GM23338 (cell line): ENCODE results near the gene SLC43A3. TPM values are rescaled to one million over a fixed set of nuclear protein-coding genes. Genes with fewer than 3 reads are reported as not detected.

Experiments used
- ATAC-seq: fragments of 200-7000 bp; cut with Tn5 transposase; 3 replicates; pipeline ENCODE4 v1.9.1; 2020
- DNase-seq: peaks from one replicate; pipeline ENCODE4 v3.0.0-alpha.2; 2015; ENCODE audit warnings: low spot score
- H2AFZ ChIP-seq: fragments of 200-600 bp; sonication (generic); 2 replicates; pipeline ENCODE4 v1.8.0; 2016; ENCODE audit warnings: antibody characterized with exemption, mild to moderate bottlenecking, moderate library complexity
- H3F3A ChIP-seq: fragments of 200-600 bp; sonication (generic); replicated peaks from 2 replicates; pipeline ENCODE4 v1.8.0; 2017; ENCODE audit warnings: antibody characterized with exemption, mixed run types, low read depth
- H3K27ac ChIP-seq: fragments of 200-600 bp; sonication (generic); 2 replicates; pipeline ENCODE4 v1.6.1; 2016; ENCODE audit warnings: low read depth
- H3K27me3 ChIP-seq: fragments of 200-600 bp; sonication (generic); 2 replicates; pipeline ENCODE4 v1.8.0; 2016; ENCODE audit warnings: mild to moderate bottlenecking, mixed run types, moderate library complexity; ENCODE audit not compliant: insufficient read depth
- H3K36me3 ChIP-seq: fragments of 200-600 bp; sonication (generic); 2 replicates; pipeline ENCODE4 v1.8.0; 2016; ENCODE audit warnings: mild to moderate bottlenecking; ENCODE audit not compliant: insufficient read depth
- H3K4me1 ChIP-seq: fragments of 200-600 bp; sonication (generic); 2 replicates; pipeline ENCODE4 v1.8.0; 2016; ENCODE audit warnings: mild to moderate bottlenecking, moderate library complexity; ENCODE audit not compliant: insufficient read depth
- H3K4me2 ChIP-seq: fragments of 200-600 bp; sonication (generic); 2 replicates; pipeline ENCODE4 v1.7.1; 2017; ENCODE audit warnings: mixed run types
- H3K4me3 ChIP-seq: fragments of 200-600 bp; sonication (generic); 2 replicates; pipeline ENCODE4 v1.6.1; 2016; ENCODE audit warnings: mixed run types
- H3K79me2 ChIP-seq: fragments of 200-600 bp; sonication (generic); replicated peaks from 2 replicates; pipeline ENCODE4 v1.8.0; 2017; ENCODE audit warnings: mild to moderate bottlenecking; ENCODE audit not compliant: insufficient read depth
- H3K9me2 ChIP-seq: fragments of 200-600 bp; sonication (generic); 2 replicates; pipeline ENCODE4 v1.8.0; 2017; ENCODE audit not compliant: insufficient read depth
- H4K20me1 ChIP-seq: fragments of 200-600 bp; sonication (generic); replicated peaks from 2 replicates; pipeline ENCODE4 v1.8.0; 2017; ENCODE audit warnings: mild to moderate bottlenecking; ENCODE audit not compliant: insufficient read depth
- H3K27ac Mint-ChIP-seq: 2 replicates; pipeline ENCODE4 v1.8.0; 2020; ENCODE audit warnings: inconsistent platforms, mild to moderate bottlenecking, moderate library complexity, mixed read lengths
- H3K27me3 Mint-ChIP-seq: 3 replicates; pipeline ENCODE4 v1.8.0; 2022; ENCODE audit warnings: low read depth, mild to moderate bottlenecking, moderate library complexity, mixed read lengths, inconsistent platforms; ENCODE audit not compliant: insufficient read depth, poor library complexity
- H3K36me3 Mint-ChIP-seq: 3 replicates; pipeline ENCODE4 v1.8.0; 2021; ENCODE audit warnings: low read depth, mild to moderate bottlenecking, inconsistent platforms, moderate library complexity, mixed read lengths
- H3K4me1 Mint-ChIP-seq: 3 replicates; pipeline ENCODE4 v1.8.0; 2020; ENCODE audit warnings: mild to moderate bottlenecking, inconsistent platforms, mixed read lengths
- H3K4me3 Mint-ChIP-seq: 3 replicates; pipeline ENCODE4 v1.8.0; 2021; ENCODE audit warnings: moderate library complexity, mild to moderate bottlenecking, inconsistent platforms, mixed read lengths
- H3K9me3 Mint-ChIP-seq: 3 replicates; pipeline ENCODE4 v1.8.0; 2020; ENCODE audit warnings: moderate library complexity, mild to moderate bottlenecking, inconsistent platforms, mixed read lengths
- CREB1 ChIP-seq: fragments of 250-450 bp; sonication (Bioruptor Pico); IDR thresholded peaks from 2 replicates; pipeline ENCODE4 v1.5.0; 2020; ENCODE audit warnings: low read depth, mild to moderate bottlenecking, moderate library complexity
- ETS1 ChIP-seq: IDR thresholded peaks from 2 replicates; pipeline ENCODE4 v1.6.1; 2016; ENCODE audit warnings: antibody characterized with exemption
- EZH2 ChIP-seq: fragments of 200-600 bp; sonication (generic); IDR thresholded peaks from one replicate; pipeline ENCODE4 v1.8.0; 2017; ENCODE audit warnings: antibody characterized with exemption, mild to moderate bottlenecking, low read depth; ENCODE audit not compliant: unreplicated experiment
- JUNB ChIP-seq: IDR thresholded peaks from one replicate; pipeline ENCODE4 v1.6.1; 2016; ENCODE audit warnings: antibody characterized with exemption; ENCODE audit not compliant: unreplicated experiment
- NANOG ChIP-seq: IDR thresholded peaks from 2 replicates; pipeline ENCODE4 v1.6.1; 2016; ENCODE audit warnings: antibody characterized with exemption, borderline replicate concordance
- POLR2AphosphoS5 ChIP-seq: IDR thresholded peaks from 2 replicates; pipeline ENCODE4 v1.6.1; 2016; ENCODE audit warnings: antibody characterized with exemption, low read depth
- ZNF114 ChIP-seq: fragments of 250-450 bp; sonication (Bioruptor Pico); IDR thresholded peaks from 2 replicates; pipeline ENCODE4 v1.5.0; 2020; ENCODE audit warnings: mild to moderate bottlenecking, moderate library complexity
- ZNF462 ChIP-seq: fragments of 250-450 bp; sonication (Bioruptor Pico); IDR thresholded peaks from 2 replicates; pipeline ENCODE4 v1.5.0; 2020; ENCODE audit warnings: mild to moderate bottlenecking, moderate library complexity
- polyA plus RNA-seq: library from polyadenylated mRNA; unstranded; fragments of >200 nt; fragmentation: Nextera tagmentation; extraction: Ambion mirVana; gene quantifications from 2 replicates; pipeline ENCODE4 v1.2.1, GENCODE V29; 2016
- total RNA-seq: library from RNA; depleted of rRNA; stranded (reverse); fragments of >200 nt; shearing (Covaris generic); gene quantifications from 2 replicates; pipeline ENCODE4 v1.2.3, GENCODE V29; 2014
- TF ChIP-seq, protein P1 (sequence below), 2 experiments: fragments of 200-600 bp in 1 of 2; sonication (generic) in 1 of 2; conservative IDR thresholded peaks; 2 replicates each; pipeline versions ENCODE4 v1.5.1 to v1.6.1; 2016 to 2017; ENCODE audit warnings: antibody characterized with exemption in 2 of 2, low read depth in 2 of 2, mild to moderate bottlenecking in 2 of 2, moderate library complexity in 1 of 2

The SLC43A3 gene
- total and polyA plus RNA-seq, 2 experiments from 2014 or later: 14.3 to 24.8 TPM

DNA sequence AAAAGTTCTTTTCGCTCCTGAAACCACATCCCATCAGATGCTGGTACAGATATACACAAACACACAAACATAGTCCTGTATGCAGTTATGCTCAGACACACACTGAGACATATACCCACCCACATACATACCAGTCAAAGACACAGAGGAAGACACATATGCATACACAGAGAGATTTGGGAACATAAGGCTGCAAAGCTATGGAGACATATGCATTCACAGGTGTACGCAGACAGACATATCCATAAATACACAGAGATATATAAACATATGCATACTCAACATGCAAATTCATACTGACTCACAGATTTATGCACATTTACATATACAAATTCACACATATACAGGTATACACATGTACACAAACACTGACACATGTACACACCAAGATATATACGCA, 52.0 kb downstream of the SLC43A3 start:
- no peaks in the 10 kb centered on the region for H3K9me2 ChIP-seq
- Mint-ChIP-seq H3K36me3 (no peaks in the 10 kb centered on the region), H3K4me1 (peaks cover 2% of the 10 kb centered on the region; the same call in 2 of the 3 replicates), H3K4me3 (no peak overlapping the region), H3K9me3 (peaks cover 3% of the 10 kb centered on the region; the same call in 1 of the 3 replicates), H3K27ac (no peak overlapping the region), H3K27me3 (peaks cover 11% of the 10 kb centered on the region)
- TF ChIP-seq, protein P1, sequence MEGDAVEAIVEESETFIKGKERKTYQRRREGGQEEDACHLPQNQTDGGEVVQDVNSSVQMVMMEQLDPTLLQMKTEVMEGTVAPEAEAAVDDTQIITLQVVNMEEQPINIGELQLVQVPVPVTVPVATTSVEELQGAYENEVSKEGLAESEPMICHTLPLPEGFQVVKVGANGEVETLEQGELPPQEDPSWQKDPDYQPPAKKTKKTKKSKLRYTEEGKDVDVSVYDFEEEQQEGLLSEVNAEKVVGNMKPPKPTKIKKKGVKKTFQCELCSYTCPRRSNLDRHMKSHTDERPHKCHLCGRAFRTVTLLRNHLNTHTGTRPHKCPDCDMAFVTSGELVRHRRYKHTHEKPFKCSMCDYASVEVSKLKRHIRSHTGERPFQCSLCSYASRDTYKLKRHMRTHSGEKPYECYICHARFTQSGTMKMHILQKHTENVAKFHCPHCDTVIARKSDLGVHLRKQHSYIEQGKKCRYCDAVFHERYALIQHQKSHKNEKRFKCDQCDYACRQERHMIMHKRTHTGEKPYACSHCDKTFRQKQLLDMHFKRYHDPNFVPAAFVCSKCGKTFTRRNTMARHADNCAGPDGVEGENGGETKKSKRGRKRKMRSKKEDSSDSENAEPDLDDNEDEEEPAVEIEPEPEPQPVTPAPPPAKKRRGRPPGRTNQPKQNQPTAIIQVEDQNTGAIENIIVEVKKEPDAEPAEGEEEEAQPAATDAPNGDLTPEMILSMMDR (conservative IDR thresholded peaks at IDR 0.05; ENCODE audit: low read depth in 2 of 2): no peak
- TF ChIP-seq ETS1: no peak
- no peak for TF ChIP-seq ZNF114 (CRISPR knock-in tag)
- no peak overlapping the region for H2AFZ ChIP-seq
- no peaks in the 10 kb centered on the region for H3F3A ChIP-seq
- H3K36me3 ChIP-seq: no peaks in the 10 kb centered on the region
- no peaks in the 10 kb centered on the region for H4K20me1 ChIP-seq
- no peak overlapping the region for H3K4me2 ChIP-seq
- DNase-seq (no peak), ATAC-seq (no peak)
- H3K4me1 ChIP-seq: no peaks in the 10 kb centered on the region
- no peaks in the 10 kb centered on the region for H3K79me2 ChIP-seq
- no peaks in the 10 kb centered on the region for H3K27me3 ChIP-seq
- no peak overlapping the region for H3K27ac ChIP-seq
- no peak overlapping the region for H3K4me3 ChIP-seq

- Histone ChIP-seq H2AFZ (no peak overlapping the region), H3K4me2 (no peak overlapping the region), H3K4me1 (no peaks in the 10 kb centered on the region), H3F3A (no peaks in the 10 kb centered on the region), H3K4me3 (no peak overlapping the region), H3K27ac (no peak overlapping the region), H3K9me2 (no peaks in the 10 kb centered on the region), H3K36me3 (no peaks in the 10 kb centered on the region), H4K20me1 (no peaks in the 10 kb centered on the region), H3K27me3 (no peaks in the 10 kb centered on the region), H3K79me2 (no peaks in the 10 kb centered on the region)
- Mint-ChIP-seq H3K36me3 (no peaks in the 10 kb centered on the region), H3K4me3 (no peak overlapping the region), H3K27ac (no peak overlapping the region), H3K27me3 (peaks cover 12% of the 10 kb centered on the region), H3K4me1 (no peaks in the 10 kb centered on the region; the same call in 2 of the 3 replicates), H3K9me3 (peaks cover 3% of the 10 kb centered on the region; the same call in 1 of the 3 replicates)
- TF ChIP-seq ZNF462 (CRISPR knock-in tag) (no peak), CREB1 (CRISPR knock-in tag) (no peak), EZH2 (no peak), ZNF114 (CRISPR knock-in tag) (no peak), JUNB (no peak), POLR2AphosphoS5 (no peak), NANOG (no peak)
- TF ChIP-seq, protein P1 (conservative IDR thresholded peaks at IDR 0.05; ENCODE audit: low read depth in 2 of 2): no peak
- no peak for DNase-seq
- no peak for ATAC-seq
Observed at GRCh38 chr11:57373146-57373545, 53.8 kb downstream of the SLC43A3 start.
